HUES64 (cell line): ENCODE results near the gene NECAB2.

Experiments
- H3K27ac ChIP-seq: 2 replicates; pipeline ENCODE4 v1.7.0; 2013; ENCODE audit warnings: low read depth, low read length, inconsistent platforms
- H3K27me3 ChIP-seq: 2 replicates; pipeline ENCODE4 v1.6.1; 2013; ENCODE audit warnings: mild to moderate bottlenecking, low read length; ENCODE audit not compliant: insufficient read depth
- H3K36me3 ChIP-seq: 2 replicates; pipeline ENCODE4 v1.6.1; 2013; ENCODE audit warnings: mild to moderate bottlenecking, low read length; ENCODE audit not compliant: insufficient read depth
- H3K4me1 ChIP-seq: 2 replicates; pipeline ENCODE4 v1.6.1; 2013; ENCODE audit warnings: mild to moderate bottlenecking, low read length, moderate library complexity; ENCODE audit not compliant: insufficient read depth
- H3K4me3 ChIP-seq: 2 replicates; pipeline ENCODE4 v1.5.1; 2013; ENCODE audit warnings: mild to moderate bottlenecking, low read length, moderate library complexity
- H3K9ac ChIP-seq: 2 replicates; pipeline ENCODE4 v1.6.1; 2013; ENCODE audit warnings: mild to moderate bottlenecking, low read depth, low read length
- H3K9me3 ChIP-seq: 2 replicates; pipeline ENCODE4 v1.6.1; 2013; ENCODE audit warnings: low read depth, low read length; ENCODE audit not compliant: insufficient read depth
- WGBS: fragments of 150-250, 120-280 bp; methylation state at CpG from one replicate; pipeline ENCODE4 v1.1.7; 2013; ENCODE audit warnings: missing lambda C conversion rate; 5-methylcytosine and 5-hydroxymethylcytosine counted together

Gene NECAB2

GRCh38 chr16:83930730-83931500 lies 37.1 kb upstream of the NECAB2 start:
- no peak overlapping the region for H3K4me3 ChIP-seq
- H3K9me3 ChIP-seq, result no peaks in the 10 kb centered on the region
- no peak overlapping the region for H3K9ac ChIP-seq
- H3K27me3 ChIP-seq, result no peaks in the 10 kb centered on the region
- 93% methylated on average over 22 of the region's 22 CpGs for WGBS
- H3K4me1 ChIP-seq, result peaks cover 5% of the 10 kb centered on the region; the same call in 1 of the 2 replicates
- H3K36me3 ChIP-seq, result no peaks in the 10 kb centered on the region
- no peak overlapping the region for H3K27ac ChIP-seq

- H3K4me1 ChIP-seq, result peaks cover 5% of the 10 kb centered on the region; the same call in 1 of the 2 replicates
- H3K36me3 ChIP-seq, result no peaks in the 10 kb centered on the region
- no peak overlapping the region for H3K4me3 ChIP-seq
- no peak overlapping the region for H3K27ac ChIP-seq
- no peak overlapping the region for H3K9ac ChIP-seq
- 92% methylated on average over 17 of the region's 17 CpGs for WGBS
- H3K9me3 ChIP-seq, result no peaks in the 10 kb centered on the region
- H3K27me3 ChIP-seq, result no peaks in the 10 kb centered on the region
Measured at GRCh38 chr16:83931556-83931955, 36.5 kb upstream of the NECAB2 start.

- Histone ChIP-seq H3K36me3 (no peaks in the 10 kb centered on the region), H3K4me1 (peaks cover 3% of the 10 kb centered on the region; the same call in 1 of the 2 replicates), H3K9ac (no peak overlapping the region), H3K27ac (no peak overlapping the region), H3K9me3 (no peaks in the 10 kb centered on the region), H3K27me3 (no peaks in the 10 kb centered on the region), H3K4me3 (no peak overlapping the region)
- 94% methylated on average over 11 of the region's 11 CpGs for WGBS
Measured at GRCh38 chr16:83932304-83932703, 35.7 kb upstream of the NECAB2 start.

- no peaks in the 10 kb centered on the region for H3K36me3 ChIP-seq
- H3K27ac ChIP-seq, result no peak overlapping the region
- WGBS, result 93% methylated on average over 25 of the region's 25 CpGs
- H3K9me3 ChIP-seq, result no peaks in the 10 kb centered on the region
- H3K27me3 ChIP-seq, result no peaks in the 10 kb centered on the region
- H3K4me3 ChIP-seq, result no peak overlapping the region
- no peak overlapping the region for H3K9ac ChIP-seq
- no peaks in the 10 kb centered on the region for H3K4me1 ChIP-seq
Measured at GRCh38 chr16:83932955-83933673, 34.9 kb upstream of the NECAB2 start.

- 90% methylated on average over 28 of the region's 28 CpGs for WGBS
- H3K9ac ChIP-seq, result no peak overlapping the region
Measured at GRCh38 chr16:83933885-83934683, 34.0 kb upstream of the NECAB2 start.

GRCh38 chr16:83934684-83934977 lies 33.4 kb upstream of the NECAB2 start:
- H3K9ac ChIP-seq, result no peak overlapping the region
- no peaks in the 10 kb centered on the region for H3K36me3 ChIP-seq
- no peak overlapping the region for H3K4me3 ChIP-seq
- H3K4me1 ChIP-seq, result no peaks in the 10 kb centered on the region
- no peaks in the 10 kb centered on the region for H3K9me3 ChIP-seq
- WGBS, result 88% methylated on average over 12 of the region's 12 CpGs
- H3K27ac ChIP-seq, result no peak overlapping the region
- no peaks in the 10 kb centered on the region for H3K27me3 ChIP-seq

More at GRCh38 chr16:83933885-83934683, 34.0 kb upstream of the NECAB2 start:
- Histone ChIP-seq H3K27me3 (no peaks in the 10 kb centered on the region), H3K36me3 (no peaks in the 10 kb centered on the region), H3K4me3 (no peak overlapping the region), H3K9me3 (no peaks in the 10 kb centered on the region), H3K4me1 (no peaks in the 10 kb centered on the region), H3K27ac (no peak overlapping the region)

- Histone ChIP-seq H3K27me3 (no peaks in the 10 kb centered on the region), H3K9me3 (no peaks in the 10 kb centered on the region), H3K4me3 (no peak overlapping the region), H3K4me1 (no peaks in the 10 kb centered on the region), H3K27ac (no peak overlapping the region), H3K36me3 (no peaks in the 10 kb centered on the region), H3K9ac (no peak overlapping the region)
- 91% methylated on average over 30 of the region's 30 CpGs for WGBS
Measured at GRCh38 chr16:83935005-83935857, 32.8 kb upstream of the NECAB2 start.

- Histone ChIP-seq H3K27me3 (no peaks in the 10 kb centered on the region), H3K9me3 (no peaks in the 10 kb centered on the region), H3K36me3 (no peaks in the 10 kb centered on the region), H3K4me3 (no peak overlapping the region), H3K9ac (no peak overlapping the region), H3K27ac (no peak overlapping the region), H3K4me1 (no peaks in the 10 kb centered on the region)
- 92% methylated on average over 10 of the region's 10 CpGs for WGBS
Measured at GRCh38 chr16:83935858-83936255, 32.2 kb upstream of the NECAB2 start.

- no peak overlapping the region for H3K9ac ChIP-seq
- H3K27me3 ChIP-seq, result no peaks in the 10 kb centered on the region
- H3K4me1 ChIP-seq, result no peaks in the 10 kb centered on the region
- no peaks in the 10 kb centered on the region for H3K9me3 ChIP-seq
- no peak overlapping the region for H3K27ac ChIP-seq
- no peak overlapping the region for H3K4me3 ChIP-seq
- no peaks in the 10 kb centered on the region for H3K36me3 ChIP-seq
- WGBS, result 92% methylated on average over 19 of the region's 19 CpGs
Measured at GRCh38 chr16:83936581-83937165, 31.4 kb upstream of the NECAB2 start.

GRCh38 chr16:83937267-83937666 lies 30.8 kb upstream of the NECAB2 start:
- 89% methylated on average over 2 of the region's 2 CpGs for WGBS
- Histone ChIP-seq H3K4me3 (no peak overlapping the region), H3K9ac (no peak overlapping the region), H3K9me3 (no peaks in the 10 kb centered on the region), H3K36me3 (no peaks in the 10 kb centered on the region), H3K27ac (no peak overlapping the region), H3K27me3 (no peaks in the 10 kb centered on the region), H3K4me1 (no peaks in the 10 kb centered on the region)
